Gastroesophageal sphincter (tissue), 3 donors: ENCODE measurements around the gene AFTPH.

Source experiments
- EP300 ChIP-seq: sonication (generic); formaldehyde crosslinking; IDR thresholded peaks from one replicate; pipeline ENCODE4 v1.6.1; 2017; ENCODE audit warnings: antibody characterized with exemption, mild to moderate bottlenecking
- POLR2A ChIP-seq, 2 donors: fragments of 450-650 bp; IDR thresholded peaks; one replicate each; pipeline ENCODE4 v1.6.1; 2017; ENCODE audit warnings: antibody characterized with exemption in 2 of 2, mild to moderate bottlenecking in 2 of 2, moderate library complexity in 1 of 2
- POLR2AphosphoS5 ChIP-seq: sonication (generic); formaldehyde crosslinking; IDR thresholded peaks from one replicate; pipeline ENCODE4 v1.6.1; 2017; ENCODE audit warnings: antibody characterized with exemption
- TF ChIP-seq, protein P1 (sequence below), 4 experiments: fragments of 200-600 bp in 2 of 4; fragments of 450-650 bp in 2 of 4; sonication (generic) in 1 of 4; IDR thresholded peaks; one replicate each; pipeline ENCODE4 v1.5.1; 2017 to 2019; ENCODE audit warnings: antibody characterized with exemption in 4 of 4, mild to moderate bottlenecking in 2 of 4, moderate library complexity in 2 of 4

DNA sequence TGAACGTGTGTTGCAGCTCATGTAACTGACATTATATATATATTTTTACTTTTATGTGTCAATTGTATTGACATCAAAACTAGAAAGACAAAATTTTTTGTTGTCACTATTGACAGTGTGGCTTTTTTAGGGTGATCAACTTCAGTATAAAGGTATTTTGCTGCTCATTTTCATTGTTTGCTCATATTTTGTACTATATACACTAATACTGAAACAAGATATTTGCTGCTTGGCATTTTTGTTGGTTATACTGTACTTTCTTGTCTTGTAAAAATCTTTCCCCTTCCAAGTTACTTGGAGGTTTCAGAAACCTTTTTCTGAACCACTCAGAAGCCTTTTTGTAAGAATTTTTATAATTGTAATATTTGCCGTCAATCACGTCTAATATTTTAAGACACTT, 16.5 kb downstream of the AFTPH start:
- TF ChIP-seq, protein P1, sequence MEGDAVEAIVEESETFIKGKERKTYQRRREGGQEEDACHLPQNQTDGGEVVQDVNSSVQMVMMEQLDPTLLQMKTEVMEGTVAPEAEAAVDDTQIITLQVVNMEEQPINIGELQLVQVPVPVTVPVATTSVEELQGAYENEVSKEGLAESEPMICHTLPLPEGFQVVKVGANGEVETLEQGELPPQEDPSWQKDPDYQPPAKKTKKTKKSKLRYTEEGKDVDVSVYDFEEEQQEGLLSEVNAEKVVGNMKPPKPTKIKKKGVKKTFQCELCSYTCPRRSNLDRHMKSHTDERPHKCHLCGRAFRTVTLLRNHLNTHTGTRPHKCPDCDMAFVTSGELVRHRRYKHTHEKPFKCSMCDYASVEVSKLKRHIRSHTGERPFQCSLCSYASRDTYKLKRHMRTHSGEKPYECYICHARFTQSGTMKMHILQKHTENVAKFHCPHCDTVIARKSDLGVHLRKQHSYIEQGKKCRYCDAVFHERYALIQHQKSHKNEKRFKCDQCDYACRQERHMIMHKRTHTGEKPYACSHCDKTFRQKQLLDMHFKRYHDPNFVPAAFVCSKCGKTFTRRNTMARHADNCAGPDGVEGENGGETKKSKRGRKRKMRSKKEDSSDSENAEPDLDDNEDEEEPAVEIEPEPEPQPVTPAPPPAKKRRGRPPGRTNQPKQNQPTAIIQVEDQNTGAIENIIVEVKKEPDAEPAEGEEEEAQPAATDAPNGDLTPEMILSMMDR (IDR thresholded peaks at IDR 0.05) = no peak
- no peak for TF ChIP-seq POLR2AphosphoS5
- no peak for TF ChIP-seq POLR2A (IDR thresholded peaks at IDR 0.05)
- no peak for TF ChIP-seq EP300
